ENCODE measurements around the gene EIF4E3.

The EIF4E3 gene

DNA sequence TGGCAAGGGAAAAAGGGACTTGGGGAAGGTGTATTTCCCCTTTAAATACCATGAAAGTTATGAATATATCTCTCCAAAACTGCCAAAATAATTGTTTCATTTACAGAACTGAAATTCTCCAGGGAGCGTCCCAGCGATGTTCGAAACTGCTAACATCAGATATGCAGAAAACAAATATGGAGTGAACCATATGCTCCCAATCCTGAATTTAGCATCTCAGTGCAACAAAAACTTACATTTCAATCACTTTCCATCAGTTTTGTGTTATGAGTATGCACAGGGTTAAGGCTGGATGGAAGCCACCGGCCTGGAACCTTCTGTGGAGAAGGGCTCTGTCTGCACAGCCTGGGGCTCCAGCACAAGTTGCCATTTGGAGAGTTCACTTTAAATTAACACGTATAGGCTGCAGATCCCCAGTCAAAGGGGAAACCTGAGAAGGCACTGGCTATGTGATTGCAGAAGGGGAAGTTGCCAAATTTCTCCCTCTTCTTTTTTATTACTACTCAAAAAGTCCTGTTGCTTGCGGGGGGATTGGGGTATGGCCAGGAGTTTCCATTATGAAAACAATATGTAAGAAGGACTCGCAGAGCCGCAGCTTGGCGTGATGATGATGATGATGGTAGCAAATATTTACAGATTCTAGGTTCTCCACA, 84.7 kb downstream of the EIF4E3 start:
- no peak for DNase-seq
- Histone ChIP-seq H3K4me1 (ENCODE audit: control insufficient read depth, insufficient read depth, low read length, poor library complexity, severe bottlenecking) (no peaks in the 10 kb centered on the region), H3K4me3 (ENCODE audit: insufficient read depth, low read depth, low read length, poor library complexity, severe bottlenecking) (no peak overlapping the region)

DNA sequence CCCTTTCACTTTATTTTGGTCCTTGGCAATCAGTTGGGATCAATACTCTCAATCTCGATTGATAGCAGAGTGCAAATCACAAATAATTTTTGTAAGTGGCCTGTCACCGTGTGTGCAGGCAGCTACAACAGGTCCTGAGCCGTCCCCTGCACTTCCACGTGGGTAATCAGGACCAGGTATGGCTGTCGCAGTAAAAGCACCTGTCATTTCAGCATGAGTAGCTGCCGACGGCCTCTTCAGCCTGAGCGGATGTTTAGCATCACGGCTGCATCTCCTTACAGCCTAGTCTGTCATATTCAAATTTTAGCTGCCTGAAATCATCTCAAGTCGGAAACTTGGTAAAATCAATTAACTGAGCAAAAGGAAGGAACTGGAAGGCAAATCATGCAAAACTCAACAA, 88.7 kb downstream of the EIF4E3 start:
- H3K27me3 ChIP-seq (replicated peaks; ENCODE audit: control insufficient read depth, insufficient read depth, low read length, poor library complexity, severe bottlenecking): no peaks in the 10 kb centered on the region
- DNase-seq: no peak
- H3K4me3 ChIP-seq (ENCODE audit: insufficient read depth, low read depth, low read length, poor library complexity, severe bottlenecking): no peak overlapping the region
- H3K9me3 ChIP-seq (ENCODE audit: control insufficient read depth, low read length): no peaks in the 10 kb centered on the region
- no peaks in the 10 kb centered on the region for H3K4me1 ChIP-seq (ENCODE audit: control insufficient read depth, insufficient read depth, low read length, poor library complexity, severe bottlenecking)
- no peak overlapping the region for H3K27ac ChIP-seq (ENCODE audit: insufficient read depth, low read length, poor library complexity, severe bottlenecking)
- no peaks in the 10 kb centered on the region for H3K36me3 ChIP-seq (ENCODE audit: control insufficient read depth, insufficient read depth, low read length)

More for the DNA sequence above, 84.7 kb downstream of the EIF4E3 start:
- H3K9me3 ChIP-seq (ENCODE audit: control insufficient read depth, low read length): no peaks in the 10 kb centered on the region
- no peaks in the 10 kb centered on the region for H3K36me3 ChIP-seq (ENCODE audit: control insufficient read depth, insufficient read depth, low read length)
- no peak overlapping the region for H3K27ac ChIP-seq (ENCODE audit: insufficient read depth, low read length, poor library complexity, severe bottlenecking)
- no peaks in the 10 kb centered on the region for H3K27me3 ChIP-seq (replicated peaks; ENCODE audit: control insufficient read depth, insufficient read depth, low read length, poor library complexity, severe bottlenecking)

DNA sequence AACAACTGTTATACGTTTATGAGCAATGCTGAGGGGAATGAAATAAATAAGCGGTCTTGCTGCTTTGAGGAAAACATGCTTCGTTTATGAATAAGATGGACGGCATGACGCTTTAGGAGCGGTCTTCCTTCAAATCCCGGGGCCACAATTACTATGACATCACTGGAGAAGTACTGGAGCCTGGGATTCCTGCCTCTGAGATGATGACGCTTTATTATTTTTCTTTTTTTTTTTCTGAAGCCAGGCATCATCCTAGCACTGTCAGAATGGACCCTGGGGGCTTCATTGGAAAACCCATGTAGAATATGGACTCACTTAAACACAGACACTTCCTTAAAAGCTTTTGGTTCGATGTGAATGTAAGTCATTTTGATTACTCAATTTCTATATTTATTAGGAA, 89.2 kb downstream of the EIF4E3 start:
- Histone ChIP-seq H3K27ac (ENCODE audit: insufficient read depth, low read length, poor library complexity, severe bottlenecking) (no peak overlapping the region), H3K9me3 (ENCODE audit: control insufficient read depth, low read length) (no peaks in the 10 kb centered on the region), H3K27me3 (replicated peaks; ENCODE audit: control insufficient read depth, insufficient read depth, low read length, poor library complexity, severe bottlenecking) (no peaks in the 10 kb centered on the region), H3K4me3 (ENCODE audit: insufficient read depth, low read depth, low read length, poor library complexity, severe bottlenecking) (no peak overlapping the region), H3K36me3 (ENCODE audit: control insufficient read depth, insufficient read depth, low read length) (no peaks in the 10 kb centered on the region), H3K4me1 (ENCODE audit: control insufficient read depth, insufficient read depth, low read length, poor library complexity, severe bottlenecking) (no peaks in the 10 kb centered on the region)
- DNase-seq: no peak

DNA sequence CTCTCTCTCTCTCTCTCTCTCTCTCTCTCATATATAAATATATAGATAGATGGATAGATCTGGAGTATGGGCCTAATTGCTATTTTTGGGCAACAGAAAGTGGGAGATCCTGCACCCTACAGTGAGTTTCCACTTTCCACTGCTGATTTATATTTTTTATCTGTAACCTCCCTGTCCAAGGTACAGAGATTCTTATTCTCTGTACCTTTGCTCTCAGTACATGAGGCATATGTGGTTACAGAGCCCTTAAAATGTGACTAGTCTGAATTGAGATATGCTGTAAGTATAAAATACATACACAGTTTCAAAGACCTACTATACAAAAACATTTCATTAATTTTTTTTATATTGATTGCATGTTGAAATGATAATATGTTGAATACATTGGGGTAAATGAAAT, 90.5 kb downstream of the EIF4E3 start:
- no peak for DNase-seq
- H3K4me1 ChIP-seq (ENCODE audit: control insufficient read depth, insufficient read depth, low read length, poor library complexity, severe bottlenecking): no peaks in the 10 kb centered on the region
- H3K27ac ChIP-seq (ENCODE audit: insufficient read depth, low read length, poor library complexity, severe bottlenecking): no peak overlapping the region
- no peak overlapping the region for H3K4me3 ChIP-seq (ENCODE audit: insufficient read depth, low read depth, low read length, poor library complexity, severe bottlenecking)
- no peaks in the 10 kb centered on the region for H3K36me3 ChIP-seq (ENCODE audit: control insufficient read depth, insufficient read depth, low read length)
- H3K27me3 ChIP-seq (replicated peaks; ENCODE audit: control insufficient read depth, insufficient read depth, low read length, poor library complexity, severe bottlenecking): no peaks in the 10 kb centered on the region
- no peaks in the 10 kb centered on the region for H3K9me3 ChIP-seq (ENCODE audit: control insufficient read depth, low read length)

DNA sequence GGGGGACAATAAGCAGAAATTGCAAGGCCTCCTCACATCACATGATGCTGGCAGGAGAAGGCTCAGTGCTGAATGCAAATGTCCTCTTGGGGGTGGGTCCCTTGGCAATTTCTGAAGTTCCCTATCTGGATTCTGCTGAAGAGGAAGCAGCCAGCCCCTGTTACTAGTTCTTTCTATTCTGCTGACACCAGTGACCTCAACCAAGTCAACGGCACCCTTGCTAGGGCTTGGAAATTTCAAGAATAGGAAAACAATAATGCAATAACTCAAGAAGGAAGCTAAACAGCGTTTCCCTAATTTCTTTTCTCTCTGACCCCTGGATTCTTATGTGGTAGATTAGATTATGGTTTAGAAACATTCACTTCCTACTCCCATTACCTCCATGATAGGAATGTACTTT, 95.5 kb downstream of the EIF4E3 start:
- Histone ChIP-seq H3K36me3 (ENCODE audit: control insufficient read depth, insufficient read depth, low read length) (no peaks in the 10 kb centered on the region), H3K27me3 (replicated peaks; ENCODE audit: control insufficient read depth, insufficient read depth, low read length, poor library complexity, severe bottlenecking) (no peaks in the 10 kb centered on the region), H3K27ac (ENCODE audit: insufficient read depth, low read length, poor library complexity, severe bottlenecking) (no peak overlapping the region), H3K9me3 (ENCODE audit: control insufficient read depth, low read length) (no peaks in the 10 kb centered on the region), H3K4me1 (ENCODE audit: control insufficient read depth, insufficient read depth, low read length, poor library complexity, severe bottlenecking) (no peaks in the 10 kb centered on the region), H3K4me3 (ENCODE audit: insufficient read depth, low read depth, low read length, poor library complexity, severe bottlenecking) (no peak overlapping the region)
- DNase-seq: no peak

DNA sequence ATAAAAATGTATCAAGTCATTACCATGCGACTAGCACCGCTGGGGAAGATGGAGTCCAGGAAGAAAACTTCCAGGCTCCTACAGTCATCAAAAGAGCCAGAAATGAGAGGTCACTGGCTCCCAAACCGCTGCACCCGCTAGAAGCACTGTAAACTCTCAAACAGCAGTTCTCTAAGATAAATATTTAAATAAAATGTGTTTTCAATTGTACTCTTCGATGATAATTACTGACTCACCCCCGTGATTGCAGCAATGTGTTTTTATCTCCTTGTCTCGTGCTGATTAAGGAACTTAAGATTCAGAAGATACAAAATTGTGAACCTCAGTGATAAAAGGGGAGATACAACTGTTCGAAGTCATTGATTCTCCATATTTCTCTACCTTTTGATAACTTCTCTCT, 95.9 kb downstream of the EIF4E3 start:
- Histone ChIP-seq H3K4me3 (ENCODE audit: insufficient read depth, low read depth, low read length, poor library complexity, severe bottlenecking) (no peak overlapping the region), H3K36me3 (ENCODE audit: control insufficient read depth, insufficient read depth, low read length) (no peaks in the 10 kb centered on the region), H3K27me3 (replicated peaks; ENCODE audit: control insufficient read depth, insufficient read depth, low read length, poor library complexity, severe bottlenecking) (no peaks in the 10 kb centered on the region), H3K4me1 (ENCODE audit: control insufficient read depth, insufficient read depth, low read length, poor library complexity, severe bottlenecking) (no peaks in the 10 kb centered on the region), H3K27ac (ENCODE audit: insufficient read depth, low read length, poor library complexity, severe bottlenecking) (no peak overlapping the region), H3K9me3 (ENCODE audit: control insufficient read depth, low read length) (no peaks in the 10 kb centered on the region)
- no peak for DNase-seq

DNA sequence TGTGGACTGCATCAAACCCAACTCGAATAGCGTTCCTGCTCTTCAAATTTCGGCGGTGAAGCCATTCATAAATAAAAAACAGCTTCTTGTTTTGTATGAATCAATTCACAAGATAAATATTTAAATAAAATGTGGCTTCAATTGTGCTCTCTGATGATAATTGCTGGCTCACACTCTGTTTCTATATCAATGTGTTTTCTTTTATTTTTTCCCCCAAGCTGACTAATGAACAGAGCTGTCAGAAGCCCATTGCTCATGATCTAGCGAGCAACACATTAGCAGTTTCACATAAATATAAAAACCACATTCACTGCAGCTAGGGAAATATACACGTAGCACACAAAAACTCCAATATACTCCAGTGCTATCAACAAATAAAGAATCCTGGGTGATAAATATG, 96.7 kb downstream of the EIF4E3 start:
- H3K36me3 ChIP-seq (ENCODE audit: control insufficient read depth, insufficient read depth, low read length): no peaks in the 10 kb centered on the region
- DNase-seq: no peak
- no peak overlapping the region for H3K27ac ChIP-seq (ENCODE audit: insufficient read depth, low read length, poor library complexity, severe bottlenecking)
- no peak overlapping the region for H3K4me3 ChIP-seq (ENCODE audit: insufficient read depth, low read depth, low read length, poor library complexity, severe bottlenecking)
- no peaks in the 10 kb centered on the region for H3K4me1 ChIP-seq (ENCODE audit: control insufficient read depth, insufficient read depth, low read length, poor library complexity, severe bottlenecking)
- H3K9me3 ChIP-seq (ENCODE audit: control insufficient read depth, low read length): no peaks in the 10 kb centered on the region
- no peaks in the 10 kb centered on the region for H3K27me3 ChIP-seq (replicated peaks; ENCODE audit: control insufficient read depth, insufficient read depth, low read length, poor library complexity, severe bottlenecking)

DNA sequence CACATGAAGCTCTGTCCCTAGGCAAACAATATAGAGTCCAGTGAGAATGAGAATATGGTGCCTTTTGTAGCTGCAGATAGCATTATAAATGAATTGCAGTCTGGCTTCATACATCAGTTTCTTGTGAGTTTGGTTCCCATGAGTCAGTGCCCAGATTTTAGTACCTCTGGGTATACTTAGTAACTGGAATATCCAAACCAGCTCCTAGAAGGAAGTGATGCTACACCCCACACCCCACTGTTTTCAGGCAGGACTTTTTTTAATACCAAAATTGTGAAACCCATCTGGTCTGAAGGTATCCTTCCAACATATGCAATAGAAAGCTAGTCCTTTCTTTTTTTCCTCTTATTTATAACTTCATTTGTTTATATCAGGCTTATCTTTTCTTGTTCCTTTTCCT, 99.5 kb downstream of the EIF4E3 start:
- no peaks in the 10 kb centered on the region for H3K36me3 ChIP-seq (ENCODE audit: control insufficient read depth, insufficient read depth, low read length)
- no peaks in the 10 kb centered on the region for H3K27me3 ChIP-seq (replicated peaks; ENCODE audit: control insufficient read depth, insufficient read depth, low read length, poor library complexity, severe bottlenecking)
- no peak for DNase-seq
- no peak overlapping the region for H3K4me3 ChIP-seq (ENCODE audit: insufficient read depth, low read depth, low read length, poor library complexity, severe bottlenecking)
- H3K4me1 ChIP-seq (ENCODE audit: control insufficient read depth, insufficient read depth, low read length, poor library complexity, severe bottlenecking): no peaks in the 10 kb centered on the region
- no peak overlapping the region for H3K27ac ChIP-seq (ENCODE audit: insufficient read depth, low read length, poor library complexity, severe bottlenecking)
- H3K9me3 ChIP-seq (ENCODE audit: control insufficient read depth, low read length): no peaks in the 10 kb centered on the region

All from effector memory CD4-positive, alpha-beta T cell (primary cell).